K562 (cell line): ENCODE data around the gene OR2J3. TPM values are rescaled to one million over a fixed set of nuclear protein-coding genes. Genes with fewer than 3 reads are reported as not detected.

Source experiments
- ATAC-seq: fragments of 200-7000 bp; cut with Tn5 transposase; 3 replicates; pipeline ENCODE4 v1.9.1; 2020; ENCODE audit warnings: moderate library complexity
- BruUV-seq: library from RNA; stranded (reverse); fragments of 400-500 nt; replicated peaks from 2 replicates; lab custom pipeline; 2021; lab: Mats Ljungman, UMichigan
- CTCF ChIA-PET: fragments of 300-600 bp; formaldehyde crosslinking; extraction: SDS; loops from one replicate; lab custom pipeline; 2021; ENCODE audit warnings: low intra/inter-chr PET ratio; lab: Yijun Ruan, JAX
- POLR2A ChIA-PET: fragments of 300-600, 350-650 bp; sonication (Branson Sonifier 250); formaldehyde crosslinking; extraction: SDS; loops from one replicate; lab custom pipeline; 2021; ENCODE audit warnings: antibody characterized with exemption, inconsistent platforms; lab: Yijun Ruan, JAX
- DNase-seq, 4 experiments: peaks; one replicate each; pipeline versions ENCODE4 v3.0.0 to v3.0.0-alpha.2; 2011 to 2018; ENCODE audit warnings: low spot score in 3 of 4, mixed read lengths in 3 of 4; ENCODE audit errors: extremely low read depth in 1 of 4
- FAIRE-seq: peaks from 2 replicates; lab custom pipeline; 2011; peaks lifted over from hg19 to GRCh38; lab: Jason Lieb, UNC
- H2AFZ ChIP-seq: 2 replicates; pipeline ENCODE4 v1.6.0; 2011; ENCODE audit warnings: low read depth, low read length, control low read depth, inconsistent platforms
- H3K27ac ChIP-seq: fragments of 200-600 bp; 3 replicates; pipeline ENCODE4 v1.8.0; 2011; ENCODE audit warnings: low read depth, mild to moderate bottlenecking, control low read depth, inconsistent platforms, low read length, moderate library complexity, mixed read lengths; ENCODE audit errors: extremely low read depth
- H3K27me3 ChIP-seq, 2 experiments: fragments of 300-600 bp in 1 of 2; 2 replicates in 1 of 2; 3 replicates in 1 of 2; pipeline versions ENCODE4 v1.6.0 to v1.8.0; 2011; ENCODE audit warnings: inconsistent platforms in 2 of 2, low read length in 2 of 2, mild to moderate bottlenecking in 1 of 2, mixed read lengths in 1 of 2, moderate library complexity in 1 of 2; ENCODE audit not compliant: control insufficient read depth in 2 of 2, insufficient read depth in 2 of 2
- H3K36me3 ChIP-seq: fragments of 300-600 bp; 3 replicates; pipeline ENCODE4 v1.8.0; 2011; ENCODE audit warnings: mild to moderate bottlenecking, low read length, inconsistent platforms; ENCODE audit not compliant: control insufficient read depth, insufficient read depth
- H3K4me1 ChIP-seq, 2 experiments: fragments of 200-600 bp in 1 of 2; replicated peaks in 1 of 2; 2 replicates in 1 of 2; 3 replicates in 1 of 2; pipeline versions ENCODE4 v1.5.1 to v1.8.0; 2011; ENCODE audit warnings: inconsistent platforms in 2 of 2, low read length in 2 of 2, mild to moderate bottlenecking in 1 of 2, mixed read lengths in 1 of 2, moderate library complexity in 1 of 2; ENCODE audit not compliant: control insufficient read depth in 2 of 2, insufficient read depth in 2 of 2
- H3K4me2 ChIP-seq: 2 replicates; pipeline ENCODE4 v1.6.1; 2011; ENCODE audit warnings: low read length, control low read depth, inconsistent platforms, mixed read lengths; ENCODE audit not compliant: insufficient read depth
- H3K4me3 ChIP-seq: fragments of 200-600 bp; sonication (generic), shearing (Covaris generic); 2 replicates; pipeline ENCODE4 v1.5.1; 2016; ENCODE audit warnings: control low read depth, inconsistent platforms
- H3K79me2 ChIP-seq: fragments of 200-600 bp; 3 replicates; pipeline ENCODE4 v1.8.0; 2011; ENCODE audit warnings: low read length, inconsistent platforms; ENCODE audit not compliant: control insufficient read depth, insufficient read depth
- H3K9ac ChIP-seq, 2 experiments: 2 replicates each; pipeline versions ENCODE4 v1.6.0 to v1.6.1; 2011; ENCODE audit warnings: low read depth in 2 of 2, low read length in 2 of 2, control low read depth in 1 of 2, inconsistent platforms in 1 of 2, mild to moderate bottlenecking in 1 of 2, mixed read lengths in 1 of 2; ENCODE audit not compliant: insufficient read depth in 1 of 2
- H3K9me1 ChIP-seq: one replicate; pipeline ENCODE4 v1.6.0; 2011; ENCODE audit warnings: inconsistent platforms, mild to moderate bottlenecking, low read length, moderate library complexity; ENCODE audit not compliant: control insufficient read depth, insufficient read depth
- H3K9me3 ChIP-seq: replicated peaks from 2 replicates; pipeline ENCODE4 v1.5.1; 2011; ENCODE audit warnings: low read depth, low read length, inconsistent platforms; ENCODE audit not compliant: control insufficient read depth, insufficient read depth
- H4K20me1 ChIP-seq: replicated peaks from 2 replicates; pipeline ENCODE4 v1.6.1; 2011; ENCODE audit warnings: low read length, inconsistent platforms, mixed read lengths; ENCODE audit not compliant: control insufficient read depth, insufficient read depth
- BCL6 ChIP-seq: fragments of 250-450 bp; sonication (Bioruptor Pico); IDR thresholded peaks from 2 replicates; pipeline ENCODE4 v1.4.0; 2020
- CEBPG ChIP-seq, 3 experiments: fragments of 200-800 bp in 1 of 3; sonication (Bioruptor generic) in 1 of 3; sonication (generic) in 1 of 3; formaldehyde crosslinking in 1 of 3; IDR thresholded peaks in 2 of 3; conservative IDR thresholded peaks in 1 of 3; 2 replicates each; pipeline versions ENCODE4 v1.6.1 to v1.8.0; 2016 to 2022; ENCODE audit warnings: missing compliant biosample characterization in 2 of 3, missing genetic modification characterization in 2 of 3, mild to moderate bottlenecking in 1 of 3, missing genetic modification reagents in 1 of 3
- CHD1 ChIP-seq: fragments of 200-600 bp; sonication (generic); IDR thresholded peaks from one replicate; pipeline ENCODE4 v1.6.1; 2012; ENCODE audit warnings: mild to moderate bottlenecking, moderate library complexity, low read length, inconsistent platforms
- HMG20B ChIP-seq: fragments of 250-450 bp; sonication (Bioruptor Pico); IDR thresholded peaks from 2 replicates; pipeline ENCODE4 v1.5.0; 2021; ENCODE audit warnings: mild to moderate bottlenecking
- HMGN3 ChIP-seq: IDR thresholded peaks from 2 replicates; pipeline ENCODE4 v1.6.1; 2011; ENCODE audit warnings: borderline replicate concordance, low read depth, mild to moderate bottlenecking, mixed read lengths, low read length; ENCODE audit not compliant: insufficient read length; ENCODE audit errors: extremely low read depth
- MCM2 ChIP-seq: fragments of 450-650 bp; IDR thresholded peaks from 2 replicates; pipeline ENCODE4 v1.6.1; 2017; ENCODE audit warnings: low read depth, mild to moderate bottlenecking
- NEUROD1 ChIP-seq: fragments of 150-350 bp; IDR thresholded peaks from 2 replicates; pipeline ENCODE4 v1.6.1; 2014; ENCODE audit warnings: borderline replicate concordance, low read length, low read depth; ENCODE audit not compliant: partially characterized antibody
- POLR2AphosphoS5 ChIP-seq: IDR thresholded peaks from 2 replicates; pipeline ENCODE4 v1.6.1; 2011; ENCODE audit warnings: mild to moderate bottlenecking, low read depth, low read length, moderate library complexity; ENCODE audit not compliant: control insufficient read depth, insufficient read depth
- SAFB2 ChIP-seq: fragments of 200-400 bp; formaldehyde crosslinking; IDR thresholded peaks from 2 replicates; pipeline ENCODE4 v1.6.1; 2018; ENCODE audit warnings: borderline replicate concordance, low read length, low read depth, moderate library complexity; ENCODE audit not compliant: severe bottlenecking
- SMAD3 ChIP-seq: fragments of 450-650 bp; formaldehyde crosslinking; conservative IDR thresholded peaks from 2 replicates; pipeline ENCODE4 v1.4.0; 2020; ENCODE audit warnings: mild to moderate bottlenecking
- SMC3 ChIP-seq: conservative IDR thresholded peaks from 2 replicates; pipeline ENCODE4 v1.6.1; 2011; ENCODE audit warnings: low read depth, low read length, improper control_type of control experiment; ENCODE audit not compliant: insufficient read depth
- TEAD1 ChIP-seq, 2 experiments: fragments of 450-650 bp in 1 of 2; sonication (generic) in 1 of 2; formaldehyde crosslinking; IDR thresholded peaks; 2 replicates each; pipeline versions ENCODE4 v1.4.0 to v1.8.0; 2020 to 2022; ENCODE audit warnings: mild to moderate bottlenecking in 2 of 2, missing genetic modification reagents in 1 of 2
- ZNF184 ChIP-seq: sonication (generic); formaldehyde crosslinking; IDR thresholded peaks from 2 replicates; pipeline ENCODE4 v1.5.0; 2020; ENCODE audit warnings: missing genetic modification reagents
- ZNF668 ChIP-seq: fragments of 250-450 bp; sonication (Bioruptor Pico); IDR thresholded peaks from 2 replicates; pipeline ENCODE4 v1.8.0; 2022; ENCODE audit warnings: mild to moderate bottlenecking, inconsistent platforms
- WGBS: fragments of 100-300 bp; shearing (Covaris generic); methylation state at CpG from one replicate; pipeline ENCODE4 v1.1.6; 2016; ENCODE audit warnings: low coverage, mixed read lengths; ENCODE audit not compliant: insufficient coverage; ENCODE audit errors: missing lambda C conversion rate; 5-methylcytosine and 5-hydroxymethylcytosine counted together
- in situ Hi-C: fragments of 300-500 bp; cut with MboI; formaldehyde crosslinking; loops from 4 replicates; pipeline ENCODE4 v1.15.0; 2018; ENCODE audit warnings: inconsistent platforms, mixed read lengths
- intact Hi-C: fragments of 100-400 bp; cut with micrococcal nuclease; formaldehyde crosslinking; loops from 2 replicates; pipeline ENCODE4 v1.14.2; 2022
- polyA plus RNA-seq, 8 experiments: library from polyadenylated mRNA; depleted of rRNA in 4 of 8; stranded (reverse) in 5 of 8; unstranded in 3 of 8; fragments of >200 nt; fragmentation: Nextera tagmentation in 2 of 8; fragmentation: Illumina TruSeq in 1 of 8; extraction: Ambion mirVana in 2 of 8; extraction: Trizol in 1 of 8; gene quantifications; 2 replicates each; pipeline versions ENCODE4 v1.2.1 to v1.2.3, GENCODE V29; 2011 to 2014; ENCODE audit warnings: inconsistent platforms in 1 of 8, missing spikeins in 1 of 8
- total RNA-seq, 7 experiments: library from RNA; depleted of rRNA in 6 of 7; stranded (reverse); fragments of >200 nt in 6 of 7; fragmentation: Illumina TruSeq in 2 of 7; extraction: Trizol in 2 of 7; gene quantifications; 2 replicates each; pipeline versions ENCODE4 v1.2.1 to v1.2.3, GENCODE V29; 2011 to 2021; ENCODE audit warnings: low replicate concordance in 1 of 7
- TF ChIP-seq, protein P1 (sequence below), 2 experiments: fragments of 450-650 bp; IDR thresholded peaks; 2 replicates each; pipeline ENCODE4 v1.6.1; 2016

The OR2J3 gene
- total and polyA plus RNA-seq, 9 of the 15 experiments (the other 6 are each of a cell fraction or from before 2014, with no cell fraction given) = 0.14 to 0.17 TPM; not detected in 7

DNA sequence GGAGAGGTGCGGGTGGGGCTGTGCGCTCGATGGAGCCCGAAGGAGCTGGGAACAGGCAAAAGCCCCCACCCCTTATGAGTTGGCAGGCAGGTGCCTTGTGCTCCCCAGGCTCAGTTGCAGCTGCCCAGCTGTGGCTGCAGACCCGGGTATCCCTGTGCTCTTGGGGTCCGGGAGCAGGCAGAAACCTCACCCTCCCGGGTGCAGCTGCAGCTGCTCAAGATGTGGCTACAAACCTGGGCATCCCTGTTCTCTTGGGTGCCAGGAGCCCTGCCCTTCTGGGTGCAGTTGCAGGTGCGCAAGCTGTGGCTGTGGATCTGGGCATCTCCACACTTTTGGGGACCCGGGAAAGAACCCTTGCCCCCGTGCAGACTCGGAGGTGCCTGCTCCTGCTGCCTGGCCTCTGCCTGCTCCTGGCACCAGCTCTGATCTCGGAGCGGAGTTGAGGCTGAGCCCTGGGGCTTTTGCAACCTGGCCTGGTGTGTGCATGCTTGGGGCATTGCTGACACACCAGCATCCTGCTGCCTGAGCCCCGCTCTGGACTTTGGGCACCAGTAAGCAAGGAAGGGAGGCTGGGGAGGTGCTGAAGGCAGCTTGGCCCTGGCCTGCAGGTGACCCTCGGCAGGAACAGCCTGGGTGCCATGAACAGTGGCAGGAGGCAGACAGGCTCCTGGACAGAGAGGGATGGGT lies 21.6 kb downstream of the OR2J3 start:
- CTCF ChIA-PET = no interaction called here

DNA sequence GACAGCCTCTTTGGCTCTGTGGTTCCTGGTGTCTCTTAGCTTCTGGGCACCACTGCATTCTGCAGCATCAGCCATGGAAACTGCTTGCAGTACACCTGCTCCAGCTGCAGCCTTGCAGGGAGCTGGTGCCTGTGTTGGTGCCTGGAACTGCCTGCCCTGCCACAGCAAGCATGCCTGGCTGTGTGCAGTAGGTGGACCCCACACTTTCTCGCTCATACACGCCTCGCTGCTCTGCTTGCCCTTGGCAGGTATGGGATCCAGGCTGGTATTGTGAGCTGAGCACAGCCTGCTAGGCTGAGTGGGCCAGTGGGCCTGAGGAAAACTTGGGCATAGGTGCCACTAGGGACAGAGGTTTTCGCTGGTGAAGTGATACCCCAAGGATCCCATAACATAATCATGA lies 22.8 kb downstream of the OR2J3 start:
- Histone ChIP-seq H3K9me1 (no peaks in the 10 kb centered on the region), H3K4me3 (no peak overlapping the region), H3K9me3 (no peaks in the 10 kb centered on the region), H3K36me3 (no peaks in the 10 kb centered on the region), H3K4me1 (no peaks in the 10 kb centered on the region; a peak in 1 of 5 replicates), H3K9ac (peak overlapping the region in 1 of 2 experiments; percentile 57; a peak in 1 of 4 replicates), H2AFZ (no peak overlapping the region), H3K27me3 (peaks cover 9 to 17% of the 10 kb centered on the region in 2 experiments; a peak in 4 of 5 replicates), H4K20me1 (no peaks in the 10 kb centered on the region), H3K27ac (no peak overlapping the region), H3K4me2 (no peak overlapping the region), H3K79me2 (no peaks in the 10 kb centered on the region)
- BruUV-seq = no TSS peak
- DNase-seq (no peak), FAIRE-seq (no peak), ATAC-seq (no peak)
- intact Hi-C loops = no loop called here
- WGBS = 0% methylated on average over 4 of the region's 4 CpGs
- ChIA-PET POLR2A (interaction anchor here (0.6 kb wide), 1 partner anchor 42 kb away, joined by 3 read pairs; no protein-coding TSS in a partner anchor), CTCF (no interaction called here)
- in situ Hi-C loops = no loop called here
- TF ChIP-seq HMG20B (CRISPR knock-in tag) (no peak), ZNF668 (no peak), CEBPG (CRISPR knock-in tag; IDR thresholded peaks at IDR 0.05) (no peak), CEBPG (tag; conservative IDR thresholded peaks at IDR 0.05 in 1 of 2, IDR thresholded peaks at IDR 0.05 in 1 of 2) (no peak), BCL6 (CRISPR knock-in tag) (no peak), HMGN3 (no peak), SMC3 (no peak), MCM2 (no peak), NEUROD1 (no peak), POLR2AphosphoS5 (no peak), TEAD1 (CRISPR knock-in tag; IDR thresholded peaks at IDR 0.05) (no peak)
- TF ChIP-seq, protein P1, sequence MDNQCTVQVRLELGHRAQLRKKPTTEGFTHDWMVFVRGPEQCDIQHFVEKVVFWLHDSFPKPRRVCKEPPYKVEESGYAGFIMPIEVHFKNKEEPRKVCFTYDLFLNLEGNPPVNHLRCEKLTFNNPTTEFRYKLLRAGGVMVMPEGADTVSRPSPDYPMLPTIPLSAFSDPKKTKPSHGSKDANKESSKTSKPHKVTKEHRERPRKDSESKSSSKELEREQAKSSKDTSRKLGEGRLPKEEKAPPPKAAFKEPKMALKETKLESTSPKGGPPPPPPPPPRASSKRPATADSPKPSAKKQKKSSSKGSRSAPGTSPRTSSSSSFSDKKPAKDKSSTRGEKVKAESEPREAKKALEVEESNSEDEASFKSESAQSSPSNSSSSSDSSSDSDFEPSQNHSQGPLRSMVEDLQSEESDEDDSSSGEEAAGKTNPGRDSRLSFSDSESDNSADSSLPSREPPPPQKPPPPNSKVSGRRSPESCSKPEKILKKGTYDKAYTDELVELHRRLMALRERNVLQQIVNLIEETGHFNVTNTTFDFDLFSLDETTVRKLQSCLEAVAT (IDR thresholded peaks at IDR 0.05) = no peak

More for the DNA sequence above, 21.6 kb downstream of the OR2J3 start:
- no peak for FAIRE-seq
- Histone ChIP-seq H2AFZ (no peak overlapping the region), H3K9ac (no peak overlapping the region; a peak in 1 of 4 replicates), H3K4me1 (no peaks in the 10 kb centered on the region; a peak in 1 of 5 replicates), H3K9me3 (no peaks in the 10 kb centered on the region), H3K4me3 (no peak overlapping the region), H3K9me1 (no peaks in the 10 kb centered on the region), H3K27ac (no peak overlapping the region), H4K20me1 (no peaks in the 10 kb centered on the region), H3K36me3 (no peaks in the 10 kb centered on the region), H3K4me2 (no peak overlapping the region), H3K79me2 (no peaks in the 10 kb centered on the region), H3K27me3 (peaks cover 11 to 17% of the 10 kb centered on the region in 2 experiments; a peak in 4 of 5 replicates)
- no TSS peak for BruUV-seq
- POLR2A ChIA-PET = interaction anchor here (1.3 kb wide), 1 partner anchor 18 kb away, joined by 4 read pairs; no protein-coding TSS in a partner anchor
- intact Hi-C loops = no loop called here
- no peak for DNase-seq
- under 1% methylated on average over 15 of the region's 15 CpGs for WGBS
- TF ChIP-seq CHD1 (no peak), SMAD3 (CRISPR knock-in tag) (no peak), SAFB2 (no peak), ZNF184 (0 out of 2 replicates have a peak, but pooled peaks have one; percentile 36)
- in situ Hi-C loops = no loop called here
- no peak for ATAC-seq
